ENCODE data around the gene CCL22. TPM values are rescaled to one million over a fixed set of nuclear protein-coding genes. Genes with fewer than 3 reads are reported as not detected.

The CCL22 gene
- total and polyA plus RNA-seq, 12 donors, result 0.07 to 0.60 TPM; not detected in 10

DNA sequence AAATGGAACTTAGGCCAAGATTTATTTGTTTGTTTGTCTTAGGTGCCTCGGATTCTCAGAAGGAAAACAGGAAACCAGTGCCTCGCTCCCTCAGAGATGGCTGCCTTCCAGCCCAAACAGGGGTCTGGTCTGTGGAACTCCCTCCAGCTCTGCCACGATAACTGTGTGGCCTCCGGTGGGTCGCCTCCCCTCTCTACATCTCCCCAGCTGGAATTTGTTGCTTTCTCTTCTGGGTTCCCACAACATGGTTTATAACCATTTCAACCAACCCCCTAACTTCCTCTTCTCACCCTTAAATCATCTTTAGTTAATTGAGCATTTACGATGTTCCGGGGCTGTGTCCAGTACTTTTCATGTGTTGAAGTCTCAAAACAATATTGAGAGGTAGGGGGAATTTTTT lies 43.2 kb upstream of the CCL22 start:
- ATAC-seq, result no peak
- TF ChIP-seq, protein P1, sequence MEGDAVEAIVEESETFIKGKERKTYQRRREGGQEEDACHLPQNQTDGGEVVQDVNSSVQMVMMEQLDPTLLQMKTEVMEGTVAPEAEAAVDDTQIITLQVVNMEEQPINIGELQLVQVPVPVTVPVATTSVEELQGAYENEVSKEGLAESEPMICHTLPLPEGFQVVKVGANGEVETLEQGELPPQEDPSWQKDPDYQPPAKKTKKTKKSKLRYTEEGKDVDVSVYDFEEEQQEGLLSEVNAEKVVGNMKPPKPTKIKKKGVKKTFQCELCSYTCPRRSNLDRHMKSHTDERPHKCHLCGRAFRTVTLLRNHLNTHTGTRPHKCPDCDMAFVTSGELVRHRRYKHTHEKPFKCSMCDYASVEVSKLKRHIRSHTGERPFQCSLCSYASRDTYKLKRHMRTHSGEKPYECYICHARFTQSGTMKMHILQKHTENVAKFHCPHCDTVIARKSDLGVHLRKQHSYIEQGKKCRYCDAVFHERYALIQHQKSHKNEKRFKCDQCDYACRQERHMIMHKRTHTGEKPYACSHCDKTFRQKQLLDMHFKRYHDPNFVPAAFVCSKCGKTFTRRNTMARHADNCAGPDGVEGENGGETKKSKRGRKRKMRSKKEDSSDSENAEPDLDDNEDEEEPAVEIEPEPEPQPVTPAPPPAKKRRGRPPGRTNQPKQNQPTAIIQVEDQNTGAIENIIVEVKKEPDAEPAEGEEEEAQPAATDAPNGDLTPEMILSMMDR (IDR thresholded peaks at IDR 0.05), result no peak
- H3K4me3 ChIP-seq, result no peak overlapping the region
- WGBS, 2 donors, result 52 to 54% methylated on average over 7 of the region's 7 CpGs
- no peaks in the 10 kb centered on the region for H3K36me3 ChIP-seq
- H3K27me3 ChIP-seq, result no peaks in the 10 kb centered on the region
- H3K9me3 ChIP-seq, result no peaks in the 10 kb centered on the region
- H3K4me1 ChIP-seq, result peaks cover 0 to 63% (median 40%) of the 10 kb centered on the region in 9 donors
- intact Hi-C loops (cut with DNase I), result loop anchor here in 2 of 10 donors (5.0 kb wide), 2 partner anchors 57 to 92 kb away; partner anchors contain the start of gene CX3CL1 (in 1 of the 2)
- H3K27ac ChIP-seq, result peak overlapping the region in 6 of 10 donors; percentile 11 to 73 (median 43)
- no peak for DNase-seq

DNA sequence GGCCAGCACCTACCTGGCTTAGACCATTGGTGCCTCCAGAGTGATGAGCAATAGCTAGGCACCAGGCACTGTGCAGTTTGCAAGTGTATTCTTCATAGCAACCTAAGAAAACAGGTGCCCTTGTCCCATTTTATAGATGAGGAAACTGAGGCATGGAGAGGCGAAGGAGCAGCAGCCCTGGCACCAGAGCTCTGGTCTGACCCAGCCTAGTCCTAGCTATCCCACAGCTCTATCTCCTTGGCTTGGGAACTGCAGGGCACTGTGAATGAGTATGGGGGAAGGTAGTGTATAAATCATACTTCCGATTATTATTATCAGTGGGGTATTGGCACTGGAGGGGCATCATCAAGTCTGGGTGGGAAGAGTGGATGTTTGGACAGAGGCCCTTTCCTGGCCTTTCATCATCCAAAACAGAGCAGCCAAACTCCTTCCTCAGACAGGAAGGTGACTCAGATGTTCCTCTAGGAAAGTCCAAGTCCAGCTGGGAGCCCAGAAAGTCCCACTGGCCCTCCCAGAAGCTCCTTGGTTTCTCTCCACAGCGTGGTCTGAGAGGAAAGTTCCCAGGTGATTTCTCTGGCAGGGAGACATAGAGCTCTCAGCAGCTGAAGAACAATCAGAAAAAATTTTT lies 42.1 kb upstream of the CCL22 start:
- Histone ChIP-seq H3K36me3 (no peaks in the 10 kb centered on the region), H3K27ac (peak overlapping the region in 9 of 10 donors; percentile 62 to 87 (median 80)), H3K9me3 (no peaks in the 10 kb centered on the region), H3K27me3 (no peaks in the 10 kb centered on the region), H3K4me1 (peaks cover 0 to 56% (median 36%) of the 10 kb centered on the region in 9 donors), H3K4me3 (no peak overlapping the region)
- ATAC-seq (peak; percentile 78 to 92 (median 86)), DNase-seq (peak in 1 of 2 donors; percentile 79)
- intact Hi-C loops (cut with DNase I), result loop anchor here in 2 of 10 donors (5.0 kb wide), 2 partner anchors 56 to 91 kb away; partner anchors contain the start of gene CX3CL1 (in 1 of the 2)
- TF ChIP-seq, protein P1 (IDR thresholded peaks at IDR 0.05), result no peak
- WGBS, 2 donors, result 53 to 61% methylated on average over 3 of the region's 3 CpGs

DNA sequence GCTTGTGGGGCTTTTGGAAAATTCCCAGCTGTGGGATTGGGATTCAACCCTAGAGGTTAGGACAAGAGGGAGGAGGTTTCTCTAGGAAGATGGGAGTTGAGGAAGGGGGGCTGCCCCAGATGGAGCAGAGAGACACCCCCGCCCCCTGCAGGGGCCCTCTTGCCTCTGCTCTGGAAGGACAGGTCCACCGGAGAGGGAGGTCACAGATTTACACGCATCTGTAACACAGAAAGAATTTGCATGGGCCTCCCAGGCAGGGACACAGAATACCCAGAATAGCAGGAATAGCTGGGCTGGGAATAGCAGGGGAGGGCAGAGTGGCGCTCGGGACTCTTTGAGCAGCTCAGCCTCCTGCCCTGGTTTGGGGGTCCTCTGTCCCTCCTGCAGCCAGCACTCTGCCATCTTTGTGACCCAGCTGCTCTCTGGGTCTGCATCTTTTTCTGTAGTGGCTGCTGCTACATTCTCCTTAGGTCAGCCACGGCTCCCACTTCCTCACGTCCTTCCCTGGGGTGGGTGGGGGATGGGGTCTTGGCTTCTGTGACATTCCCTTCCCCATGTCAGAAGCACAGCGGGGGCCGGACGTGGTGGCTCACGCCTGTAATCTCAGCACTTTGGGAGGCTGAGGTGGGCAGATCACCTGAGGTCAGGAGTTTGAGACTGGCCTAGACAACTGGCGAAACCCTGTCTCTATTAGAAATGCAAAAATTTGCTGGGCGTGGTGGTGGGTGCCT lies 40.2 kb upstream of the CCL22 start:
- Histone ChIP-seq H3K27ac (peak overlapping the region in 6 of 10 donors; percentile 6 to 87 (median 56)), H3K36me3 (no peaks in the 10 kb centered on the region), H3K27me3 (no peaks in the 10 kb centered on the region), H3K4me1 (peaks cover 0 to 56% (median 36%) of the 10 kb centered on the region in 9 donors), H3K9me3 (no peaks in the 10 kb centered on the region), H3K4me3 (no peak overlapping the region)
- ATAC-seq (peak; percentile 14 to 83 (median 52)), DNase-seq (peak in 1 of 2 donors; percentile 47)
- WGBS, 2 donors, result 53 to 58% methylated on average over 13 of the region's 13 CpGs
- intact Hi-C loops (cut with DNase I), result loop anchor here in 2 of 10 donors (5.0 kb wide), 2 partner anchors 54 to 89 kb away; partner anchors contain the start of gene CX3CL1 (in 1 of the 2)
- TF ChIP-seq, protein P1 (IDR thresholded peaks at IDR 0.05), result peak in 3 of 9 donors; percentile 23 to 27 (median 25)

DNA sequence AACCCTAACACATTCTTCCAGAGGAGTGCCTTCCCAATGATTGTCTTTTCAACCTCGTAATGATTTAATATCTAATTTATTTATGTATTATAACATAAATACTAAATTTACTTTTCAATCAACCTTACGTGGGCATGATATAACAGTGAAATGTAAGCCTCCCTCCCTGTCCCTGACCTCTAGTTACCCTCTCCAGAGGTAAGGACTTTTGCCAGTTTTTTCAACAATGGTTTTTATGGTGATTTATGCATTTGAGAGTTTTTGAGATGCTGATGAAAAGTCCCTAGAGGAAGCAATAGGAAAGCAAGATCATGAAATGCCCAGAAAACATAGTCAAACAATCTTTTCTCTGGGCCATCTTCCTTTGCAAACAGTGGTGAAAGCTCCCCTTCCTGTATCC lies 38.9 kb upstream of the CCL22 start:
- Histone ChIP-seq H3K27me3 (no peaks in the 10 kb centered on the region), H3K36me3 (no peaks in the 10 kb centered on the region), H3K9me3 (peaks cover 0 to 3% (median 0%) of the 10 kb centered on the region in 11 donors), H3K27ac (no peak overlapping the region), H3K4me3 (no peak overlapping the region), H3K4me1 (peaks cover 0 to 46% (median 33%) of the 10 kb centered on the region in 9 donors)
- ATAC-seq, result no peak
- intact Hi-C loops (cut with DNase I), result loop anchor here in 2 of 10 donors (5.0 kb wide), 2 partner anchors 53 to 88 kb away; partner anchors contain the start of gene CX3CL1 (in 1 of the 2)
- TF ChIP-seq, protein P1 (IDR thresholded peaks at IDR 0.05), result no peak
- DNase-seq, result no peak
- 63 to 77% methylated on average over 2 of the region's 2 CpGs for WGBS, 2 donors
